Stimulated activated CD8-positive, alpha-beta memory T cell treated with anti-CD3 and anti-CD28 coated beads, Interleukin-12 subunit alpha, Interleukin-12 subunit beta, amount 100 ng/mL, for 24 hours (primary cell): ENCODE results near the gene ACVR1.
"Not testable (repeated sequence)": the region's sequence is repeated elsewhere in the genome, so short reads cannot be mapped to it uniquely, and the experiment has no call there.

Experiments used
- DNase-seq: peaks from one replicate; pipeline ENCODE4 v3.0.0-alpha.2; 2020; ENCODE audit errors: extremely low read depth

ACVR1 gene

DNA sequence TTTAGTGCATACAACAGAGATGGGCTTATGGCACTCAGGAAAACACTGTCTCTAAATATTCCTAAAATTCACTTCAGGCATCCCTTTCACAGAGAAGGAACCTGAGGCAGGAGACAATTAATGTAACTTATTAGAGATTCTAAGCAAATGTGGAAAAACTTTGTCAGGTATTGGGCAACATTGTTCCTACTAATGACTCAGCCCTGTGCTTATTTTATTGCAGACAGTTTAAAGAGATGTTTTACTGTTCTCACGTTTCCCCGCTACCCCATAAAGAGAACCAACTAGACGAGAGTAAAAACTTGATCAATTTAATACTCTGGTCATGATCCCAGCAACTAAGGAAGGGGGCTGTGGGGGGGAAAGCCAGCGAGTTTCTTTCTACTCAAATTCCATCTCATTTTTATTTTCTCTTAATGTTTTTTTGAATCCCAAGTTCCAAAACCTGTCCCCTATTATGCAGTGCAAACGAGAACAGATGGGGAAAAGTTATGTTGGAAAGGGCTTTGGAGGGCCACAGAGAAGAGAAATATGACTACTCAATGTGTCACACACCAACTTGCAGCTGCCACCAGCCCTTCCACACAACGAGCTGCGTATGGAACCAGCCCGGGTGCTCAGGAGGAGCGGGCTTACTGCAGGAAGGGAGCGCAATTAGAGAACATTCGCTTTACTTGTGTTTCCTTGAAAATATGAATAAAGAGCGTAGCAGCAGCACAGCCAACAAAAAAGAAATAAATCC, 18.7 kb upstream of the ACVR1 start:
- no peak for DNase-seq

- DNase-seq = no peak
Measured at GRCh38 chr2:157893611-157894010, 17.5 kb upstream of the ACVR1 start.

- DNase-seq = no peak
Measured at GRCh38 chr2:157891643-157892041, 15.5 kb upstream of the ACVR1 start.

DNA sequence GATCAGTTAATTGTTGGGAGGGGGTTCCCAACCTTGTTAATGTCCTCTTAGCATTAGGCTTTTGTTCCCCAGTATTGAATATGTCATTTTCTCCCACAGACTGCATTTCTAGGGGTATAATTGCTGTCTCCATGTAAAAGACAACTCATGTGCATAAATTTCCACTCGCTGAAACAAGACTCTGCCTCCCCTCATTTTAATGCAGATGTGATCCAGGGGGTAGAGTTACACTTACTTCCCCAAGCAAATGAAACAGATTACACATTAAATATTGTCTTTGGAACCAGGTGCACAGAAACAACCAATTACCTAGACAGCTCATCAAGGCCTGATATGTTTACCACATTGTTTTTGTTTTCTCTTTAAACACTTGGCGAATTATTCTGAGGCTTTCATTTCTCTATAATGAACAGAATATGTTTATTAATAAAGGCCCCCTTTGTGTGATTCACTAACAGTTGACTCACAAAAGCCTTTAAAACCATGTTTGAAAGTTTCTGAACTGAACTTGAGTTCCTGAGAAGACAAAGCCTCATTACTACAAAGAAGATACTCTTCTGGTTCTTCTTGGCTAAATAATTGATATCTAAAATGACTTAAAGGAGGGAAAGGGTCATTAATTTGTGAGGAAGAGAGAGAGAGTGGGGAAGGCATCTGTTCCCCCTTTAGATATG, 15.0 kb upstream of the ACVR1 start:
- no peak for DNase-seq

DNA sequence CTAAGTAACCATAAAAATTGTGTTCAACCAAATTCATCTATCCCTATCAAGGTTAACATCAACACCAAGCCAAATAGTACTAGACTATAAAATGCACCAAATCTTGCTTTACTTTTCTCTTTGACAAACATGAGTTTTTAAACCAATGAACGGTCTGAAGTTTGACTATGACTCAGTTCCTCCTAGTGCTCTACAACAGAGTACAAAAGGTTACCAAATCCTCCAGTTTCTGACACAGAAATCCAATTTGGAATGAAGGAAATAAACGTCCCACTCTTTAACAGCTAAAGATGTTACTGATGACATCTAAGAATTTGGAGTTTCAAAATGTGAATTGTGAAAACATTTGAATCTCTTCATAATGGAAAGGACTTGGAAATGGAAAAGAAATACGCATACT, 11.8 kb upstream of the ACVR1 start:
- no peak for DNase-seq

DNA sequence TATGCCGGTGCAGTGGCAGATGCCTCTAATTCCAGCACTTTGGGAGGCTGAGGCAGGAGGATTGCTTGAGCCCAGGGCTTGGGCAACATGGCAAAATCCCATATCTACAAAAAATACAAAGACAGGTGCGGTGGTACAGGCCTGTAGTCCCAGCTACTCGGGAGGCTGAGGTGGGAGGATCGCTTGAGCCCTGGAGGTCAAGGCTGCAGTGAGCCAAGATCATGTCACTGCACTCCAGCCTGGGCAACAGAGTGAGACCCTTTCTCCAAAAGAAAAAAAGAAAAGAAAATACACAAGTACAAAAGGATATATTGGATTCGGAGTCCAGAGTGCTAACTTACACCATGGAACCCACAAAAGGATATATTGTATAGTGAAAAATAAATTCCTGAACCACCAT, 8.4 kb upstream of the ACVR1 start:
- DNase-seq = not testable (repeated sequence)

DNA sequence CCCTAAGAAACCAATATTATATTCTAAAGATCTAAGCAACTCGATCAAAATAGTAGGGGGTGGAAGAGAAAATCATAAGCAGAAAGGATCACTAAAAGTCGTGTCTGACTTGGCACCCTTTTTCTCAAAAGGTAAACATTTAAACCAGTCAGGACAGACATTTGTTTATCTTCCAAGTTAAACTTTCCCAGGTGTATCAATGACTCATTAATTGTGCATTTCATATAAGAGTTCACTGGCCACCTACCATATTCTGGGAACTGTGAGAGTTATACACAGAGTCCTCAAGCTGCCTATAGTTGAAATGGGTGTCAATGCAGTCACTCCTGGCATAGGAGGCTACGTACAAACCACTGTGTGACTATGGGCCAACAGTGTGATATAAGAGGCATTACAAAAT, 4.8 kb upstream of the ACVR1 start:
- DNase-seq = no peak

- no peak for DNase-seq
Measured at GRCh38 chr2:157877761-157878400, 1.8 kb upstream of the ACVR1 start.

DNA sequence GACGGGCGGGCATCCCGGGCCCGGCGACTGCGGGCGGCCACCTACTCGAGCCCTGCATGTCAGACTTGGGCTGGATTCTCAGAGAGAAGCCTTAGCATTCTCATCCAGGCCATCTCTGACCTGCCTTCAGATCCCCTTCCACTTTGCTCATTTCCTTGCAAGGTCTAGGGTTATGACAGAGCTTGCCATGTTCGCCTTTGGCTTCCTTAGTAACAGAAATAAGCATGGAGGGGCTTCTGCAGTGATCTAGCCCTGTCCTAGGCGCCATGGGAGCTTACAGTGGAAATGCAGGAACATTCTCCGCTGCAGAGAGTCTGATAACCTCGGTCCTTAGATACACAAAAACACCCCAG, 632 bp upstream of the ACVR1 start:
- no peak for DNase-seq

DNA sequence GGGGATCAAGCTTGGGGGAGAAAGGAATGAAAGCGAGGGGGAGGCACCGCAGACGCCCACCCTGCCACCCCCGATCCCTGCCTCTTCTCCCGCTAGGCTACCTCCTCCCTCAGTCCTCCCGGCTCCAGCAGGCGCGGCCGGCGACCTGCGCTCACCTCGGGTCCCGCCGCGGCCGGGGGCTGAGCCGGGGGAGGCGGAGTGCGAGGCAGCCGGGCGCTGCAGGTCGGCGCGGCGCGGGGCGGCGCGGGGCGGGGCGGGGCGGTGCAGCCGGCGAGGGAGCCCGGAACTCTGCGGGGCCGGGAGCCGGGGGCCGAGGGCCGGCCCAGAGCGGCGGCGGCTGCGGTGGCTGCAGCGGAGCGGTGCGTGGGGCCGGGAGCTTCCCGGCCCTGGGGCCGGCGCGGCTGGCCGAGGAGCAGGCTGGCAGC, 477 bp downstream of the ACVR1 start:
- peak; percentile 10 for DNase-seq

GRCh38 chr2:157874997-157875640, 1.0 kb downstream of the ACVR1 start:
- DNase-seq = no peak

DNA sequence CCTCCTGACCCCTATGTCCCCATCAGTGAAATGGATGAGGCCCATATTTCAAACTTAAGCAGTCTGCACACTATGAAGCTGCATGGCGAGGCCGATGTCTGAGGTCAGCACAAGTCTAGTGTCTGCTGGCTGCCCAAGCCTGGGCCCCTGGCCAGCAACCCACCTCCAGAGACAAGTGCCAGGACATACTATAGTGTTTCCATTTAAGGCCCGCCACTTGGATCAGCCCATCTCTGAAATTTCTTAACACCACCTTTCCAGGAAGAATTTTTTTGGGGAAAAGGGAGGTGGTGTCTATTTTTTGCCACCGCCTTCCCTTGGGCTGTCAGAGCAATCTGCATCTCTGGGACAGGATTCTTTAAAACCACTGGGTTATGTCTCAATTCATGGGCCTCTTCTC, 1.8 kb downstream of the ACVR1 start:
- no peak for DNase-seq

DNA sequence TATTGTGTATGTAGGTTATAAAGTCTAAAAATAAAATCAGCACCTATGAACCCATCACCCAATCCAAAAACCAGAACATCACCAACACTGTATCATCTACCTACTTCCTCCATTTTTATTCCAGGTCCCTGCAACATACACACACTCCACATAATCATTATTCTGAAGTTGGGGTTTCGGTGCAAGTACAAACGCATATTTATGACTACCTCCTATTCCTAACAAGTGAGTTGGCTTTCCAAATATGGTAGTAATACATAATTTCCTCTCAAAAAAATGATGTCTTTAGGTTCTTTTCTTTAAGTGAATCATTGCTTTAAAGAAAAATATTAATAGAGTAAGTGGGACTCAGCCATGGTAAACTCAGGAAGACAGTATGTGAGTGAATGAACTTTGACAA, 3.3 kb downstream of the ACVR1 start:
- DNase-seq = no peak

GRCh38 chr2:157871415-157871814, 4.7 kb downstream of the ACVR1 start:
- DNase-seq = no peak

DNA sequence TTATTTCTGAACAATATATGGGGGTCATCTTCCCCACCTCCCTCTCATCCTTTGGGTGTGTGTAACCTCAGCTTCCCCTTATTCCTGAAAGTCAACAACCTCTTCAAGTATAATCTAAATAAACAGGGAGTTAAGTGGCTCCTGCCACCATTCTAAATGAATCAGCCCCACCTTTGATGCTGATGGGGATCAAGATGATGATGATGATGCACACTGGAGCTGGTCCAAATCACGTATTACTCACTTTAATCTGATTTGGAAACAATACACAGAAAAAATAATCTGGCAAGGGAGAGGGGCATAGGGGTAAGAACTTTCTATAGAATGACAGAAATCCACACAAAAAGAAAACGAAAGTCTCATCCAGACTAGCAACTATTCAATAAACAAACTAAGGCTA, 7.1 kb downstream of the ACVR1 start:
- DNase-seq = no peak

DNA sequence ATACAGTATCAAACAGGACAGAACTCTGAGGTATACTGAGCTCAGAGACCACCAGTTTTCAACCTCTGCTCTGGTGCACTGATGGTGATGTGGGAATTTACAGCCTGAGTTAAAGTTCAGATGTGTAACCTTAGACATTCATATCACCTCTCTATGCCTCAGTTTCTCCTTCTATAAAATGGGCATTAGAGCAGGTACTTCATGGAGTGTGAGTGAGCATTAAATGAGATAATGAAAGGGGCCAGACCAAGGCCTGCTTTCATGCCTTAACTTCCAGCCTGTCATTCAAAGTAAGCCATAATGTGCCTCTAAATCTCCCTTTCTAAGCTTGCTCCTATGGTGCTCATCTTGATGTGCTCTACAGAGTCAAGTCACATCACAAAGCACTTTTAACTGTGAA, 8.4 kb downstream of the ACVR1 start:
- no peak for DNase-seq

DNA sequence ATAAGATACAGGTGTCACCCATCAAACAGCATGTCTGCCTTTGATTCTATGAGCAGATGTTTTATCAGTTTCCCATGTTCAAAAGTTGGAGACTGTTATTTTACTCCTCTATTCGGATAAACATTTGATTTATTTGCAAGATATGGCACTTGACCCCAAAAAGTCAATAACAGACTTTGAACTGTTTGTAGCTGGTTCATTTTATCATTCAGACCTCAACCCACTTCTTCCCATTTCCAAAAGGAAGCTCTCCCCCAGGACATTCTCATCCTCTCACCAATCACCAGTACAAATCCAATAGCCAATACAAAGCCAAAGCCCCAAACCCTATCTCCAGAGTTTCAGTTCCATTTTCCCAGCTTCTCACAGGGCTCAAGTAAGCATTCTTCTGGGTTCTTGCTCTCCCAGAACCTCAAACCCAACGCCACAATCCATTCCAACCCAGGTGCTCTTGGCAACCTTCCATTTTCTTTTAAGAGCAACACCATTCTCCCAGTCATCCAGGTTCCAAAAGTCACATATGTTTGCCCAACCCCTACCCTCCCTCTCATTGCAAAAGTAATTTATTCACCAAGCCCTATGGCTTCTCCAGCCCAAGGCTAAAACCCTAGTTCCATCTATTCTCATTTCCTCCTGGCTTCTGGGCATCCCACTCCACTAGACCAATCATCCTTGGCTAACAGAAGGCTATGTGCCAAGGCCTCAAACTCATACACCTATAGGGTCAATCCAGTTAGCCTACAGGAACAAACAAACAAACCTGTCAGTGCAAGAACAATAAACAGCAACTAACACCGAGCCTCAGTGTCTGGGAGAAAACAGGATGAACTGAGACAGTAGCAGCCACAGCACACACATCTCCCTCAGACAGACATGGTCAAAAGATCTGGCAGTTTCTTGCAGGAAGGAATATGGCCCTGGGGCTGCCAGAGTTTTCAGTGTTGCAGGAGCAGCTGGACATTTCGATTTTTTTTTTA, 9.2 kb downstream of the ACVR1 start:
- no peak for DNase-seq

DNA sequence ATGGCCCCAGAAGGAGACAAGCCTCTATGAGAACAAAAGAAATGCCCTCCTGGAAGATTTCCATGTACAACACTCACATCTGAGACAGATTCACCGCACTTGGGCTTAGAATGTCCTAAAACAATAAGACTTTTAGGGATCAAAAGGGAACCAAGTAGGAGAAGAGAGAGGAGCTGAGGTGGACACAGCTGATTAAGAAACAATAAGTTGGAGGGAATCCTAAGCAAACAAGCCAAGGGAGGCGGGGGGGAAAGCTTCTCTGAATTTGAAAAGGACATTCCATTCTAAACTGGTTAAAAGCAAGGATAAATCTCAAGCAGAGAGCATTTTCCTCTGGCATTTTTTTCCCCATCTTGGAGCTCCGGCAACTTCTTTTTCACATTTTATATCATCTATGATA, 9.9 kb downstream of the ACVR1 start:
- no peak for DNase-seq

- no peak for DNase-seq
Measured at GRCh38 chr2:157864857-157865430, 11.2 kb downstream of the ACVR1 start.

- no peak for DNase-seq
Measured at GRCh38 chr2:157858846-157859245, 17.3 kb downstream of the ACVR1 start.

DNA sequence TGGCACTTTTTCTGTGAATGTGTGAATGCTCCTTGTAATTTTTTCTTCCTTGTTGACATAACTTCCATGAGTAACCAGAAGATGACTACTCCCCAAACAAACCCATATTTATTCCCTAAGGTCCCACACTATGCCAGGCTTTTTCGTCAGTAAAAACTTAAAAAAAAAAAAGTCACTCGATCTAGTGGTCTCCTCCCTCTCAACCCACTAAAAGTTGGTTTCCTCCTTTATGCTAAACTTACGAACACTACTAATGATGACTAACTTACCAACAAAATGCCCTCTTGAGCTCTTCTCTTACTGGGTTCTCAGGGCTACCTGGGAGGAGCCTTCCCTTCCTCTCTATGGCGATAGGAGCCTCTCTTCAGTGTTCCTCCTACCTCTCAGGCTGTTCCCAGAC, 18.2 kb downstream of the ACVR1 start:
- DNase-seq = no peak
